ENCODE measurements around the gene LRIF1.

DNA sequence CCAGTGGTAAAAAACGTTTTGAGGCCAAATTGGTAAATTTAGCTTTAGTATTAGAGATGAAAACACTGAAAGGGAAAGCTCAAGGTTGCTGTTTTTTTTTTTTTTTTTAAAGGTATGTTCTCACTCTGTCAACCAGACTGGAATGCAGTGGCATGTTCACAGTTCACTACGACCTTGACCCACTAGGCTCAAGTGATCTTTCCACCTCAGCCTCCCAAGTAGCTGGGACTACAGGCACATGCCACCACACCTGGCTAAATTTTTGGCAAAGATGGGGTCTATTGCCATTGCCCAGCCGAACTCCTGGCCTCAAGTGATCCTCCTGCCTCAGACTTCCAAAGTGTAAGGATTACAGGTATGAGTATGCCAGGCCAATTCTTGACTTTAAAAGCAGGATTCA, 18.9 kb downstream of the LRIF1 start:
- TF ChIP-seq, protein P1, sequence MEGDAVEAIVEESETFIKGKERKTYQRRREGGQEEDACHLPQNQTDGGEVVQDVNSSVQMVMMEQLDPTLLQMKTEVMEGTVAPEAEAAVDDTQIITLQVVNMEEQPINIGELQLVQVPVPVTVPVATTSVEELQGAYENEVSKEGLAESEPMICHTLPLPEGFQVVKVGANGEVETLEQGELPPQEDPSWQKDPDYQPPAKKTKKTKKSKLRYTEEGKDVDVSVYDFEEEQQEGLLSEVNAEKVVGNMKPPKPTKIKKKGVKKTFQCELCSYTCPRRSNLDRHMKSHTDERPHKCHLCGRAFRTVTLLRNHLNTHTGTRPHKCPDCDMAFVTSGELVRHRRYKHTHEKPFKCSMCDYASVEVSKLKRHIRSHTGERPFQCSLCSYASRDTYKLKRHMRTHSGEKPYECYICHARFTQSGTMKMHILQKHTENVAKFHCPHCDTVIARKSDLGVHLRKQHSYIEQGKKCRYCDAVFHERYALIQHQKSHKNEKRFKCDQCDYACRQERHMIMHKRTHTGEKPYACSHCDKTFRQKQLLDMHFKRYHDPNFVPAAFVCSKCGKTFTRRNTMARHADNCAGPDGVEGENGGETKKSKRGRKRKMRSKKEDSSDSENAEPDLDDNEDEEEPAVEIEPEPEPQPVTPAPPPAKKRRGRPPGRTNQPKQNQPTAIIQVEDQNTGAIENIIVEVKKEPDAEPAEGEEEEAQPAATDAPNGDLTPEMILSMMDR (IDR thresholded peaks at IDR 0.05) = no peak
- no peak for TF ChIP-seq POLR2A (IDR thresholded peaks at IDR 0.05)

All from Peyer's patch (tissue), 4 donors.